NCI-H2171 treated with DMSO at 0.1 percent for 48 hours (cell line): ENCODE results near the gene DDX24.
A peak's percentile ranks its signal among the peaks of the same experiment; 100 is the strongest.

Source experiments
- DNase-seq: peaks from one replicate; lab custom pipeline; 2025; lab: John Stamatoyannopoulos, UW

The DDX24 gene

GRCh38 chr14:94010625-94011024, 70.4 kb downstream of the DDX24 start:
- DNase-seq: no peak

- no peak for DNase-seq
These were observed 71.2 kb downstream of the DDX24 start for GRCh38 chr14:94009767-94010166.

GRCh38 chr14:94008234-94008633, 72.8 kb downstream of the DDX24 start:
- no peak for DNase-seq

- peak; percentile 13 for DNase-seq
These were observed 75.5 kb downstream of the DDX24 start for GRCh38 chr14:94005324-94006073.

DNA sequence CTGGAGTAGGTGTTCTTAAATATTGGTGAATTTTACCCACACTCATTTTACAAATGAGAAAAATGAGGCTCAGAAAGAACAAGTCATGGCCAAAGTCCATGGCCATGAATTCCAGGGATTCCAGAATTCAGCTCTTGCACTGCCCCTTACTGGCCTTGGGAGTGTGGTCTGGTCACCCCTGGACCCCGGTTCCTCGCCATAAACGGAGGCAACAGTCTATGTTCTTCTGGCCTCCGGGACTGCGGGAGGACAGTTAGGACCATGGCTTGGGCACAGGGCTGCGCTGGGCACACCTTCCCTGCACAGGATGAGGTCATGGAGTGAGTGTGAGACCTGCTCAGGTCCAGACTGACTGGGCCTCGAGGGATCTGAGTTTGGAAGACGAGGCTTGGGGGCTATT, 77.0 kb downstream of the DDX24 start:
- DNase-seq: no peak

DNA sequence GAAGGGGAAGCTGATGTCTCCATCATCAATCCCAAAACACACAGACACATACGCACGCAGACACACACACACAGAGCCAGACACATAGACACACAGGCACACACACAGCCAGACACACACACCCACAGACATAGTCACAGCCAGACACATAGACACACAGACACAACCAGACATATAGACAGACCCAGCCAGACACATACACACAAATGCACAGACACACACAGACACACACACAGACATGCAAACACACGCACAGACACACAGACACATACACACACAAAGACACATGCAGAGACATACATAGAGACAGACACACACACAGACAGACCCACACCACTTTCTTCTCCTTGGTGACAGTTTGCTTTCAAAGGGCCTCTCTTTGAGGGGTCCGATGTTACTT, 77.6 kb downstream of the DDX24 start:
- no peak for DNase-seq

- peak; percentile 81 for DNase-seq
These were observed 79.3 kb downstream of the DDX24 start for GRCh38 chr14:94001501-94002396.

- no peak for DNase-seq
These were observed 80.0 kb downstream of the DDX24 start for GRCh38 chr14:94001016-94001415.

DNA sequence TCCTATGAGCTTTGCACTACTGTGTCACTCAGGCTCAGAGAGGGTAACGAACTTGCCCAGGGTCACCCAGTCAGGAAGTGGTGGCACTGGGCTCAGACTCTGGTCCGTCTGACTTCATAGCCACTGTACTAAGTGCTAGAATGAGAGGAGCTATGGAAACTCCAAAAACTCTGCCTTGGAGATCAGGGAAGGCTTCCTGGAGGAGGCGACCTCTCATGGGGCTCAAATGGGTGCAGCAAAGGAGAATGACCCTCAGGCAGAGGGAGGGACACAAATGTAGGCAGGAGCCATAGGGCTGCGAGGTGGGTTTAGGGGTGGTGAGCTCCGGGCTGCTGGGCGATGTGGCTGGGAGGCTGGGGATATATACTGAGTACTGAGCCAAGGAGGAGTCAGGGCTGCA, 80.7 kb downstream of the DDX24 start:
- no peak for DNase-seq

GRCh38 chr14:93999573-93999972, 81.4 kb downstream of the DDX24 start:
- no peak for DNase-seq

DNA sequence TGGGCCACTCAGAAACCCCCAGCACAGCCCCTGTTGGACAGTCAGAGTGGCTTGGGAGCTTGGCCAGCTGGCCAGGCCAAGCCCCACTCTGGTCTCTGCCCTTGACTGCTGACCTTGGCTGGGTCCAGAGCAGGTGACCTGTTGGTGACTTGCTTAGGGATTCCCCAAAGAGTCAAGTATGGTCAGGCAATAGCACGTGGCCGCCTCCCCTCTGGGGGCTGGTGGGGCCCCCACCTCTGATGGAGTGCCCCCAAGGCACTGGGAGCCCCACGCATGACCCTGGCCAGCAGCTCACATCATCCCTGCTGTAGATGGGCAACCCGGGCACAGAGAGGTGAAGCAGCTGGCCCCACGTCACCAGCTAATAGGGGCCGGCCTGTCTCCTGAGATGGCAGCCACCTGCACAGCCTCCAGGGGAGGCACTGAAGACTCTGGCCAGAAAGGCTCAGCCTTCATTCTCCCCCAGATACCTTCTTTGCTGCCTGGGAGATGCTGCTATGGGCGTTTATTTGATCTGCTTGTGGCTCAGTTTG, 82.1 kb downstream of the DDX24 start:
- no peak for DNase-seq
